Omental fat pad (tissue), 4 donors: ENCODE results near the gene AQP3. TPM values are rescaled to one million over a fixed set of nuclear protein-coding genes. Genes with fewer than 3 reads are reported as not detected.

Source experiments
- ATAC-seq: fragments of 150-250 bp; one replicate; pipeline ENCODE4 v1.9.1; 2016; ENCODE audit warnings: mild to moderate bottlenecking, moderate library complexity; ENCODE audit not compliant: low FRiP score
- DNase-seq: peaks from one replicate; pipeline ENCODE4 v3.0.0-alpha.2; 2019; ENCODE audit warnings: low spot score
- CTCF ChIP-seq, 3 donors: fragments of 450-650 bp; IDR thresholded peaks; one replicate each; pipeline ENCODE4 v1.5.1; 2016 to 2017; ENCODE audit warnings: antibody characterized with exemption in 3 of 3, mild to moderate bottlenecking in 3 of 3, moderate library complexity in 2 of 3
- total RNA-seq, 4 donors: library from RNA; depleted of rRNA; stranded (reverse); fragments of >200 nt; gene quantifications; one replicate each; pipeline ENCODE4 v1.1.0, GENCODE V29; 2016

The AQP3 gene
- total RNA-seq, 4 donors from 2014 or later: 9.9 to 139 (median 46.3) TPM

- no peak for TF ChIP-seq CTCF (IDR thresholded peaks at IDR 0.05)
- DNase-seq (no peak), ATAC-seq (no peak)
These were observed 6.7 kb upstream of the AQP3 start for GRCh38 chr9:33453999-33454660.

- ATAC-seq (peak; percentile 26), DNase-seq (no peak)
- no peak for TF ChIP-seq CTCF (IDR thresholded peaks at IDR 0.05)
These were observed 6.0 kb upstream of the AQP3 start for GRCh38 chr9:33453286-33453860.

- no peak for DNase-seq
- no peak for TF ChIP-seq CTCF (IDR thresholded peaks at IDR 0.05)
- ATAC-seq: peak; percentile 76
These were observed 5.5 kb upstream of the AQP3 start for GRCh38 chr9:33452828-33453271.

- TF ChIP-seq CTCF (IDR thresholded peaks at IDR 0.05): no peak
- no peak for ATAC-seq
- no peak for DNase-seq
These were observed 3.3 kb upstream of the AQP3 start for GRCh38 chr9:33450621-33451146.

GRCh38 chr9:33449715-33450114, 2.3 kb upstream of the AQP3 start:
- DNase-seq (no peak), ATAC-seq (no peak)
- TF ChIP-seq CTCF (IDR thresholded peaks at IDR 0.05): no peak

GRCh38 chr9:33447799-33448553, 583 bp upstream of the AQP3 start:
- TF ChIP-seq CTCF (IDR thresholded peaks at IDR 0.05): no peak
- ATAC-seq (no peak), DNase-seq (no peak)
